Measurements from ENCODE around the gene SASS6.

- TF ChIP-seq SMC3 (conservative IDR thresholded peaks at IDR 0.05; ENCODE audit: poor library complexity) (no peak), CTCF (IDR thresholded peaks at IDR 0.05; ENCODE audit: poor library complexity, severe bottlenecking) (no peak), EP300 (conservative IDR thresholded peaks at IDR 0.05; ENCODE audit: poor library complexity, severe bottlenecking) (no peak), POLR2AphosphoS5 (IDR thresholded peaks at IDR 0.05) (no peak)
- TF ChIP-seq, protein P1, sequence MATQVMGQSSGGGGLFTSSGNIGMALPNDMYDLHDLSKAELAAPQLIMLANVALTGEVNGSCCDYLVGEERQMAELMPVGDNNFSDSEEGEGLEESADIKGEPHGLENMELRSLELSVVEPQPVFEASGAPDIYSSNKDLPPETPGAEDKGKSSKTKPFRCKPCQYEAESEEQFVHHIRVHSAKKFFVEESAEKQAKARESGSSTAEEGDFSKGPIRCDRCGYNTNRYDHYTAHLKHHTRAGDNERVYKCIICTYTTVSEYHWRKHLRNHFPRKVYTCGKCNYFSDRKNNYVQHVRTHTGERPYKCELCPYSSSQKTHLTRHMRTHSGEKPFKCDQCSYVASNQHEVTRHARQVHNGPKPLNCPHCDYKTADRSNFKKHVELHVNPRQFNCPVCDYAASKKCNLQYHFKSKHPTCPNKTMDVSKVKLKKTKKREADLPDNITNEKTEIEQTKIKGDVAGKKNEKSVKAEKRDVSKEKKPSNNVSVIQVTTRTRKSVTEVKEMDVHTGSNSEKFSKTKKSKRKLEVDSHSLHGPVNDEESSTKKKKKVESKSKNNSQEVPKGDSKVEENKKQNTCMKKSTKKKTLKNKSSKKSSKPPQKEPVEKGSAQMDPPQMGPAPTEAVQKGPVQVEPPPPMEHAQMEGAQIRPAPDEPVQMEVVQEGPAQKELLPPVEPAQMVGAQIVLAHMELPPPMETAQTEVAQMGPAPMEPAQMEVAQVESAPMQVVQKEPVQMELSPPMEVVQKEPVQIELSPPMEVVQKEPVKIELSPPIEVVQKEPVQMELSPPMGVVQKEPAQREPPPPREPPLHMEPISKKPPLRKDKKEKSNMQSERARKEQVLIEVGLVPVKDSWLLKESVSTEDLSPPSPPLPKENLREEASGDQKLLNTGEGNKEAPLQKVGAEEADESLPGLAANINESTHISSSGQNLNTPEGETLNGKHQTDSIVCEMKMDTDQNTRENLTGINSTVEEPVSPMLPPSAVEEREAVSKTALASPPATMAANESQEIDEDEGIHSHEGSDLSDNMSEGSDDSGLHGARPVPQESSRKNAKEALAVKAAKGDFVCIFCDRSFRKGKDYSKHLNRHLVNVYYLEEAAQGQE (IDR thresholded peaks at IDR 0.05; ENCODE audit: borderline replicate concordance): no peak
These were observed 81.3 kb downstream of the SASS6 start for GRCh38 chr1:100051401-100051800.

Data from neural cell (in vitro differentiated cells).